Pons (tissue), 1 donor: ENCODE data around the gene CDH13.

Source experiments
- DNase-seq: peaks from one replicate; pipeline ENCODE4 v3.0.0-alpha.2; 2016; ENCODE audit warnings: low spot score

The CDH13 gene

DNA sequence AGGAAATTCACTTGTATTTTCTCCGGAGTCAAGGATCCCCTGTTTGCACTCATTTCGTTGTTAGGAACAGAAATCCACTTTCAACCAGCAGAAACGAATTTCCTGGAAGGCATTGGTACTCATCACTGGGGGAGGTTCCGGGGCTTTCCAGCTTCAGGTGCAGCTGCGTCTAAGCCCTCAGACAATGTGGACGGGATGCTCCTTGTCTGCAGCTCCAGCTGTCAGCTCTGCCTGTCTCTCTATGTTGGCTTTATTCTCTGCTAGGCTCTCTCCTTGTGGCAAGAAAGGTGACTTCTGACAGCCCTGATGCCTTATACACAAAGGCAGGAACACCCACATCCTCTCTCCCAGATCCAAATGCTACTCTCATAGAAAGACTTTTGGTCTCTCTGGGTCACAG is 997.1 kb downstream of the CDH13 start:
- DNase-seq, result no peak

GRCh38 chr16:83624429-83625120 is 997.8 kb downstream of the CDH13 start:
- no peak for DNase-seq

DNA sequence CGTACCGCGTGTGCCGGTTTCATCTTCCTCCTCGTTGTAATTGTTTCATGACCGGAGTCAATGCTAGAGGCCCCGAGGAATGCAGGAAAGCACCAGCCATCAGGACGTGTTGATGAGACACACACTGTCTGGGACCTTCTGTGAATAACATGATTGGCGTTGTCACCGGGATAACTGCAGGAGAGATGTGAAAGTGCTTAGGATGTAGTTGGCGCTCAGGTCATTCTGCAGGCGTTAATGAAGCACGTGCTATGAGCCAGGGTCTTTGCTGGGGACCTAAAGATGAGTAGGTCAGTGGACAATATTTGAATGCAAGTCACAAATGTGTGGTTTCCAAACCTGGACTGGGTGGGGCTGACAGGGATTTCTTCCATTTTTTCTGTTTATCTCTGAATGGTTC is 999.4 kb downstream of the CDH13 start:
- DNase-seq, result no peak

- DNase-seq, result no peak
These were observed 999.9 kb downstream of the CDH13 start for GRCh38 chr16:83626676-83627075.

DNA sequence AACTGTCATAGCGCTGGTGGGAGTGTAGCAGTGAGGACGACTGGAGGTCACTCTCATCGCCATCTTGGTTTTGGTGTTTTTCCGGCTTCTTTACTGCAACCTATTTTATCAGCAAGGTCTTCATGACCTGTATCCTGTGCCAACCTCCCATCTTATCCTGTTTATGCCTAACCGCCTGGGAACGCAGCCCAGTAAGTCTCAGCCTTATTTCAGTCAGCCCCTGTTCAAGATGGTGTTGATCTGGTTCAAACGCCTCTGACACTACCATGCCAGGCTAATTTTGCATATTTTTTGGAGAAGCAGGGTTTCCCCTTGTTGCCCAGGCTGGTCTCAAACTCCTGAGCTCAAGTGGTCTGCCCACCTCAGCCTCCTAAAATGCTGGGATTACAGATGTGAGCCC is 1001.2 kb downstream of the CDH13 start:
- no peak for DNase-seq

DNA sequence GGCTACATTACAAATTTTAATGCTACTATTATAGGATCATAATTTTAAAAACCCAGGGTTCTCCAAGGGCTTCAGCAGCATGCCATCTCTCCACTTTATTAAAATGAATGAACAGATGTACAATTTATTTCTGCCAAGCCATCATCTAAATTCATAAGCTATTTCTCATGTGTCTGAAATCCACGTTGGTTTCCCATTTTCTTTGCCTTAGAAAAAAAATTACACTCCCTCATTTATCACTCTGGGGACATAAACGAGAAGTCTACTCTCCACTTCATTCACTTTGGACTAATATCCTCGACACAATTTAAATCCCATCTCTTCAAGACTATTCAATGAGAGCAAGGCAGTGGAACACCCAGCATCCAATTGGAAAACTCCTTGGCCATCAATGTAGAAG is 1002.7 kb downstream of the CDH13 start:
- no peak for DNase-seq

DNA sequence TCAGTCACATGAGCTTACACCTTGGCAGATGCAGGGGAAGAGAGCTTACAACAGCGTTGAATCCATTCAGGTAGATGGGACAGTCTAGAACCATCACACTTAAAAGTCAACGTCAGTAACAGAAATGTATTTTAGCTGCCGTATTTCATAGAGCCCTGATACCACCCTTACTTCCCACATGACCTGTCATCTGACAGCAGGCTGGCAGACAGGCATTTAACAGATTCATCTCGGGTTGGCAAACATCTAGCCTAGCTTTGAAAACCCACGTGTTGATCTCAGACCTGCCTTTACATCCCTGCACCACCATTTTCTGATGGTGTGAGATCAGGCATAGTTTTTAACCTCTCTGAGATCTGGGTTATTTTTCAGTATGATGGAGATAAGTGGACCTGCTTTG is 1003.1 kb downstream of the CDH13 start:
- DNase-seq, result no peak

- DNase-seq, result no peak
These were observed 1004.2 kb downstream of the CDH13 start for GRCh38 chr16:83630979-83631378.

DNA sequence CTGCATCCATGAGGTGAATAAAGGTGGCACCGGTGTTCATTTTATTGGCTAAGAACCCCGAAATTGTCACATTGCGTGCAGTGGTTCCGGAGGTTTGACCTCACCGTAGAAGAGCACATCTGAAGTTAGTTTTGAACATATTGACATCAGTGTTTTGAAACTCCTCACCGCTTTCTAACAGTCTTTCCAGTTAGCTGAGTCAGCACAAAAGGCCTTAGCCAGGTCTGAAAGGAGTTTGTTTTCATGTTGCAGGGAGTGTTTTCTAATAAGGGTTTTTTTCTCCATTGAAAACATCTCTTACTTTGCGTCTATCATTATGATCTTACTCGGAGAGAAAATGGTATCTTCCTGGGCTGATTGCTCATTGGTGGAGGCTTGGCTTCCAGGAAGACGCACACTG is 1006.5 kb downstream of the CDH13 start:
- no peak for DNase-seq

GRCh38 chr16:83648347-83648746 is 1021.6 kb downstream of the CDH13 start:
- no peak for DNase-seq

DNA sequence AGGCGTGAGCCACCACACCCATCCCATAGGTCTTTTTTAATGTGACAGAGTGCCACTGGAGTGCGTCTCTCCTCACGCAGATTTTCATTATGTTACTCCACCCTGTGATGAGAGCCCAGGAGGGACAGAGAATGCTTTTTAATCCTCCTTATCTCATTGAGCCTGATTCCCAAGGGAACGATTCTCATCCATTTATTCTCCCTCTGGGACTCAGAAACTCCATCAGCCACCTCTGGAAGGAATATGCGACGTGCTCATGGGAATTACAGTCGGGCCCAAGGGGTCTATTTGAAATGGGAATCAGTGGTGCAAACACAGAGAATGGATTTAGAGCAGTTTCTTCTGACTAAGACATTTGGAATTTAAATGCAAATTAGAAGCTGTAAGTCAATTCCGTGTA is 1025.1 kb downstream of the CDH13 start:
- no peak for DNase-seq

- DNase-seq, result no peak
These were observed 1026.2 kb downstream of the CDH13 start for GRCh38 chr16:83652943-83653342.

DNA sequence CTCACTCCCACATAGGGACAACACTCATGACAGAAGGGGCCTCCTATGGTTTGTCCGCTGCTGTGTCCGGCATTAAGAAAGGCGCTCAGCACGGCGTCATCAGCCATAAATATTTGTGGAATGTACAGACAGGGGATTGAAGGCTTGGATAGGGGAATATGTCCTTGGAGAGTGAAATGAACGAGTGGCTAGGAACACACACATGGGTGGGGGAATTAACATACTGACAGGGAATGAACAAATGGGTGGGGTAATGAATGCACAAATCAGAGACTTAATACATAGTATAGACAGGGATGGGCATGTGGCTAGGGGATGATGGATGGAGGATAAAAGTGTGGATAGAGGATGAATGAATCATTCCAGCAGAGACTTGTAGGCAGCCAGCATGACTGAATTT is 1027.0 kb downstream of the CDH13 start:
- no peak for DNase-seq

GRCh38 chr16:83660282-83660681 is 1033.5 kb downstream of the CDH13 start:
- no peak for DNase-seq

DNA sequence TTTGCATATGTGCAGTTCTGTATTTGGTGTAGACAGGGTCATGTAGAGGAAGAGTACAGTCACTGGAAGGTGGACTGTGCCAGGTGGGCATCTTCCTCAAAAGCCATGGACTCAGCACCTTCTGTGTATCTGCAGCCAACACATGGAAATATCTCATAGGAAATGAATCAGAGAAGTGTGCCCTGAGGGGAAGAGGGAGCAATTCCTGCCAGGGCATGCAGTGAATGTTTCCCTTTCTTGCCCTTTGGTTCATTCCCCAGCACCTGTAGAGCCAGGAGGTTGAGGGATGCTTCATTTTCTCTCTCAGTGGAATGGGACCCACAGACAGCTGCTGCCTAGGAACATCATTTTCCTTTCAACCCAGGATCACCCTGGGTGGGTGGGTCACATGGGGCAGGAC is 1034.9 kb downstream of the CDH13 start:
- no peak for DNase-seq

GRCh38 chr16:83666449-83666848 is 1039.7 kb downstream of the CDH13 start:
- DNase-seq, result no peak

GRCh38 chr16:83669456-83669855 is 1042.7 kb downstream of the CDH13 start:
- no peak for DNase-seq

DNA sequence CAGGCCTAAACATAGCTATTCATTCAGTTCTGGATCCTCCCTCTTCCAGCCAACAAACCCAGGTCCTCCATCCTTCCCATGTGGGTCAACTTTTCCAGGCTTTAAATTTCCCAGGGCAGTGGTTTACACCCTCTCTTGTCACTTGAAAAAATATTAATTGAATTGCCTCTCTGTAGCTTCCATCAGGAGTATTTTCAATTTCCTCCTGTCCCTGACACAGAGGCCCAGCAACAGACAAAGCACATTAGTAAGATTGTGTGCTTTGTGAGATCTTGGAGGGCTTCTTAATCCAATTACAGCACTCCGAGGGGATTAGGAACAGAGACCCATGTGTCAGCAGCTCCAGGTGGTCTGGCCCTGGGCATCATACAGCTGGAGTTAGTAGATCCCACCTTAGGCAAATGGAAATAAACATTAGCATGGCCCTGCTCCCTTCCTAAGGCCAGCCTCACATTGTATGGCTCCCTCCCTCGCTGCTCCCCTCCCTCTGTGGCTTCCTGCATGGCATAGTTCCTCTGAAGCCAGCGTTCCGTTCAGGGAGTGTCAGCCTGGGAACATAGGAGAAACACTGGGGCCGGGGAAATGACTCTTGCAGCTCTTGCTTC is 1048.3 kb downstream of the CDH13 start:
- DNase-seq, result no peak

- no peak for DNase-seq
These were observed 1049.3 kb downstream of the CDH13 start for GRCh38 chr16:83676086-83676485.

DNA sequence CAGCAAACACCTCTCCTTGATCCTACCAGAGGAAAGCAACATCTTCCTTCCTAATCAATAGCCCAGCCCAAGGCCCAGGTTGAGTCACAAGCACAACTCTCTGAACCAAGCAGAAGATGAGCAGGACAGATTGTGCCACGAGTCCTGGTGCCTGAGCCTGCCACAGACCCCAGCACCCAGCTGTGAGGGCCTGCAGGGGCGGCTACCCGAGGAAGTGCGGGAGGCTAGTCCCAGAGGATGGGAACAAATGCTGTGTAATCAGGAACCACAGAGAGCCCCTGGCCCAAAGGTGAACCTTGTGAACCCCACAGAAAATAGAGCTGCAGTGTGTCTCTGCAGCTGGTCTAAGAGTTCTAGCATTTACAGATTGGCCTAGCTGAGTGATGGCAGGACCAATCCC is 1054.2 kb downstream of the CDH13 start:
- no peak for DNase-seq

GRCh38 chr16:83681381-83681956 is 1054.7 kb downstream of the CDH13 start:
- DNase-seq, result no peak

DNA sequence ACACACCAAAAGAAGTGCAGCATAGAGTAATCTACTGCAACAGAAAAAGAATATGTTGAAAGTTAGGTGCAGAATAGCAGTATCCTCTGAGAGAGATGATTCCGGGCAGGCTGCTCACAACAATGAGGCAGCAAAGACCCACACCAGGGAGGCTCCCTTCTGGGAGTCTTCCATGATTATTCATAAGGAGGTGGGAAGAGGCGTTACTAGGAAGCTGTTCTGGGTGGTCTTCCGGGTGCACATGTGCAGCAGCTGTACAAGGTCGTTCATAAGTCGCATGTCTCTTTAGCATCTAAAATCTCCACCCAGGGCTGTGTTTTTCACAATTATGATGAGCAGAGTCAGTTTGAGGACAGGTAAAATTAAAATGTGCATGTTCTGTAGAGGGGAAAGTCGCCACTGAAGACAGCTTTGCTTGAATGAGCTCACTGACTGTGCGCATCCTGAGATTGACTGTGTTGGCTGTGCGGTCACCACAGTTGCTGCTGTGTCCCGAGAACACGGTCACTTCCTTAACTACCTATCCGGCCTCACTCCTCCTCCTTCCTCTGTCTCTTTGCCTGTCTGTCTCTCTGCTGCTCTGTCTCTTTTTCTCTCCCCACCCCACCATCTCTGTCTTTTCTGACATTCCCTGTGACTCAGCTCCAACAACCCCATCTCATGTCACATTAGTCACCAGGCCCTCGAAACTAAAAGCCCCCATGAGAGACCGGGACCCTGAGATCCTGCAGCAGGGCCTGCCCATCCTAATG is 1055.5 kb downstream of the CDH13 start:
- DNase-seq, result no peak

- DNase-seq, result no peak
These were observed 1056.1 kb downstream of the CDH13 start for GRCh38 chr16:83682868-83683235.
